ENCODE measurements around the gene ARSA. TPM values are rescaled to one million over a fixed set of nuclear protein-coding genes. Genes with fewer than 3 reads are reported as not detected.

Gene ARSA
- total RNA-seq, 4 donors from 2014 or later: 33.2 to 51.5 (median 48.0) TPM

DNA sequence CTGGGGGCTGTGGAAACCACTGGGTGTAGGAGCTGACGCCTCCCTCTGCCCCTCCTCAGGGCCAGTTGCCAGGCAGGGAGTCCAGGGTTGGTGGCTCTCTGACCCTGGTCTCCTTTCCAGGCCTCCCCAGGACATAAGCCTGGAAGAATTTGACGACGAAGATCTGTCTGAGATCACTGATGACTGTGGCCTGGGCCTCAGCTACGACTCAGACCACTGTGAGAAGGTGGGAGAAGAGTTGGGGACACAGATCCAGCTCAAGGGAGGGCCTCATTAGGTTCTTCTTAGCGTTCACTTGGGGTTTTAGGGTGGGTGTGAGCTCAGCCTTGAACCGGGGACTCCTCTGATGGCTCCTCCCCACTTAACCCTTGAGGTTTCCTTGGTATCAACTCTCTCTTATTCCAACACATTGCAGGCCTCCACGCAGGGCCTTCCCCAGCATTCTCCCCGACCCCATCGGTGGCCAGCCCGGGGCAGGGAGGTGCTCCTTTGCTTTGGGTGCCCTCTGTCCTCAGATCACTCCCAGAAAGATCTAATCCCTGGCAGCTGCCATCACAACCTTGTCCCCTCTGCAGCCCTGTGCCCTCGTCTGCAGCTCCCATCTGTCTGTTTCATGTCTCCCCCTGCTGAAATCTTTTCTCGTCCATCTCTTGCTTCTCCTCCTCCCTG, 26.1 kb downstream of the ARSA start:
- H3K27ac ChIP-seq: no peak overlapping the region
- H3K27me3 ChIP-seq: peaks cover 0 to 67% of the 10 kb centered on the region in 2 donors
- peaks cover 0 to 37% (median 0%) of the 10 kb centered on the region in 3 donors for H3K36me3 ChIP-seq
- DNase-seq (ENCODE audit: low spot score in 2 of 2): no peak
- H3K9me3 ChIP-seq: no peaks in the 10 kb centered on the region
- peaks cover 0 to 23% (median 1%) of the 10 kb centered on the region in 4 donors for H3K4me1 ChIP-seq
- no peak overlapping the region for H3K4me3 ChIP-seq
- TF ChIP-seq, protein P1, sequence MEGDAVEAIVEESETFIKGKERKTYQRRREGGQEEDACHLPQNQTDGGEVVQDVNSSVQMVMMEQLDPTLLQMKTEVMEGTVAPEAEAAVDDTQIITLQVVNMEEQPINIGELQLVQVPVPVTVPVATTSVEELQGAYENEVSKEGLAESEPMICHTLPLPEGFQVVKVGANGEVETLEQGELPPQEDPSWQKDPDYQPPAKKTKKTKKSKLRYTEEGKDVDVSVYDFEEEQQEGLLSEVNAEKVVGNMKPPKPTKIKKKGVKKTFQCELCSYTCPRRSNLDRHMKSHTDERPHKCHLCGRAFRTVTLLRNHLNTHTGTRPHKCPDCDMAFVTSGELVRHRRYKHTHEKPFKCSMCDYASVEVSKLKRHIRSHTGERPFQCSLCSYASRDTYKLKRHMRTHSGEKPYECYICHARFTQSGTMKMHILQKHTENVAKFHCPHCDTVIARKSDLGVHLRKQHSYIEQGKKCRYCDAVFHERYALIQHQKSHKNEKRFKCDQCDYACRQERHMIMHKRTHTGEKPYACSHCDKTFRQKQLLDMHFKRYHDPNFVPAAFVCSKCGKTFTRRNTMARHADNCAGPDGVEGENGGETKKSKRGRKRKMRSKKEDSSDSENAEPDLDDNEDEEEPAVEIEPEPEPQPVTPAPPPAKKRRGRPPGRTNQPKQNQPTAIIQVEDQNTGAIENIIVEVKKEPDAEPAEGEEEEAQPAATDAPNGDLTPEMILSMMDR (IDR thresholded peaks at IDR 0.05): no peak
- no peak for TF ChIP-seq POLR2A (IDR thresholded peaks at IDR 0.05)
- WGBS, 2 donors: 48 to 59% methylated on average over 12 of the region's 12 CpGs

DNA sequence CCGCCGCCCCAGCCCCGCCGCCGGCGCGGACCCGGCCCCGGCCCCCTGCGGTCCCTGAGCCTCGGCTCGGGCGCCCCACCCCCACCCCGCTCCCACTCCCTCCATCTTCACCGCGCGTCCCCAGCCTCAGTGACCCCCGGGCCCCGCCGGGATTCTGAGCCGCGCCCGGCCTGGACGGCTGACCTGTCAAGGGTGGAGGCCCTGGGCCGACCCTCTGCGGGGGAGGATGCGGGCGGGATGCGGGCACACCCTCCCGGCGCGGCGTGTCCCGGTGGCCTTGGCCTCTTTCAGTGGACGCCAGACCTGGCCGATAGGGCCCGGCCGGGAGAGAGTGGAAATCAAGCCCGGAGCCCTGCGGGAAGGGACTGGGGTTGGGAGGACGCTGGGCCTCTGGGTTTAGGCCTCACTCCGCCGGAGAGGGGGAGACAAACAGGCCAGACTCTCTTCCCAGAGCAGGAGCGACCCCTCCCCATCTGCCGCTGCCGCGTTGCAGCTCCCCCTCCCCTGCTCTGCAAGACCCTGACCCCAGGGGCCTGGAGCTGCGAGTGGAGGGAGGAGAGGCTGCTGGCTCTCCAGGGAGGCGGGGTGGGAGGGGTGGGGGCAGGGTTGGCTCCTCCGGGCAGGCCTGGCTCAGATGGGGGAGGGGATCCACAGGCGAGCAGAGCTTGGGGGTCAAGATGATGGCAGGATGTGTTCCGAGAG, 26.8 kb downstream of the ARSA start:
- 7 to 11% methylated on average over 15 to 30 of the region's 52 CpGs for WGBS, 2 donors
- TF ChIP-seq POLR2A (IDR thresholded peaks at IDR 0.05) (no peak), EP300 (IDR thresholded peaks at IDR 0.05) (no peak)
- TF ChIP-seq, protein P1 (IDR thresholded peaks at IDR 0.05): no peak
- H3K9me3 ChIP-seq: no peaks in the 10 kb centered on the region
- H3K4me1 ChIP-seq: peaks cover 0 to 23% (median 1%) of the 10 kb centered on the region in 4 donors
- H3K4me3 ChIP-seq: peak overlapping the region in 2 of 4 donors; percentile 12 to 57
- DNase-seq (ENCODE audit: low spot score in 2 of 2): no peak
- H3K27ac ChIP-seq: no peak overlapping the region
- peaks cover 0 to 64% of the 10 kb centered on the region in 2 donors for H3K27me3 ChIP-seq
- H3K36me3 ChIP-seq: peaks cover 0 to 32% (median 0%) of the 10 kb centered on the region in 3 donors

DNA sequence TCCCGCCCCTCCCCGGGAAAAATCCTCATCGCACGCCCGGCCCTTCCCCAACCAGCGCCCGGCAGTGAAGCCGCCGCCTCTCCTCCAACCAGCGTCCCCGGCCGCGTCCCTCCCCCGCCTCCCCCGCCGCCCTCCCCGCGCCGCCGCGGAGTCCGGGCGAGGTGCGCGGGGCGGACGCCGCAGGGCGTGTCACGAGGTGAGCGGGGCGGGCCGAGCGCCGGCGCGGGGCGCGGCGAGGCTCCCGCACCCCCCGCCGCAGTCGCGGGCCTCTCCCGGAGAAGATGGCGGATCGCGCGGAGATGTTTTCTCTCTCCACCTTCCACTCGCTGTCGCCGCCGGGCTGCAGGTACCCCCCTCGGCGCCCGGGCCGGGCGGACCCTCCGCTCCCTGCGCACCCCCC, 27.4 kb downstream of the ARSA start, which contains the start of gene MAPK8IP2:
MAPK8IP2 (plus strand) TSS at position 256 of the 400 bp plus-strand sequence; CDS start at position 282, 26 bp downstream.
- TF ChIP-seq, protein P1 (IDR thresholded peaks at IDR 0.05): no peak
- TF ChIP-seq POLR2A (IDR thresholded peaks at IDR 0.05): no peak
- TF ChIP-seq EP300 (IDR thresholded peaks at IDR 0.05): no peak
- Histone ChIP-seq H3K9me3 (no peaks in the 10 kb centered on the region), H3K27me3 (peaks cover 0 to 60% of the 10 kb centered on the region in 2 donors), H3K4me3 (peak within 1 kb of the TSS in 3 of 4 donors; percentile 12 to 57 (median 27)), H3K4me1 (peaks cover 0 to 23% (median 1%) of the 10 kb centered on the region in 4 donors), H3K27ac (no peak within 1 kb of the TSS), H3K36me3 (peaks cover 0 to 27% (median 0%) of the 10 kb centered on the region in 3 donors)
- 0 to 1% methylated on average over 17 to 22 of the region's 61 CpGs for WGBS, 2 donors
- DNase-seq (ENCODE audit: low spot score in 2 of 2): no peak

DNA sequence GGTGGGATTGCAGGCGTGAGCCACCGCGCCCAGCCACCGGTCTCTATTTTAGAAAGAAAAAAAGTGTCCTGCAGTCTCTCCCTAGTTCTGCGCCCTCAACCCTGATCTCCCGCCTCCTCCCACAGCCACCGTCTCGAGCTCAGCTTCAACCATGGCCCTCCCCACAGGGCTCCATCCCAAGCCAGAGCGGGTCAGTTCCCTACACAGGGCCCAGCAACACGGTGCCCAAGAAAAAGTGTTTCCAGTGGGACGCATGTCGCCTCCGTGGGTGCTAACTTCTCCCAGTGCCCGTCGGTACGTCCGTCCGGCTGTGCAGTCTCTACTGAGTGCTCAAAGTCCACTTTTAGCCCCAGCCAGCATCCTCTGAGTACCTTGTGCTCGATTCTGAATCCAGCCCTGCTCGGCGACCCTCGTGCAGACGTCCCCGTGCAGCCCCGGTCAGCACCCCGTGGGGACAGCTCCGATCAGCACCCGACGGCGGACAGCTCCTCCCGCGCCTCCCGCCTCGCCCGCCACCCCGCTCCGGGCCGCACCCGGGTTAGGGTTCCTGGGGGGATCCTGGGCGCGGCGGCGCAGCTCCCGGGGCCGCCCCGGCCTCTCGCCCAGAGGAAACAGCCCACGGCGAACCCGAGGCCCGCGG, 28.0 kb downstream of the ARSA start:
- 19 to 20% methylated on average over 37 to 41 of the region's 52 CpGs for WGBS, 2 donors
- no peak for TF ChIP-seq POLR2A (IDR thresholded peaks at IDR 0.05)
- TF ChIP-seq EP300 (IDR thresholded peaks at IDR 0.05): peak in 1 of 2 donors; percentile 11
- H3K4me3 ChIP-seq: peak overlapping the region in 3 of 4 donors; percentile 10 to 57 (median 27)
- peaks cover 0 to 23% (median 1%) of the 10 kb centered on the region in 4 donors for H3K4me1 ChIP-seq
- peaks cover 0 to 54% of the 10 kb centered on the region in 2 donors for H3K27me3 ChIP-seq
- peaks cover 0 to 27% (median 0%) of the 10 kb centered on the region in 3 donors for H3K36me3 ChIP-seq
- no peak overlapping the region for H3K27ac ChIP-seq
- DNase-seq (ENCODE audit: low spot score in 2 of 2): peak in 1 of 2 donors; percentile 33
- H3K9me3 ChIP-seq: no peaks in the 10 kb centered on the region

DNA sequence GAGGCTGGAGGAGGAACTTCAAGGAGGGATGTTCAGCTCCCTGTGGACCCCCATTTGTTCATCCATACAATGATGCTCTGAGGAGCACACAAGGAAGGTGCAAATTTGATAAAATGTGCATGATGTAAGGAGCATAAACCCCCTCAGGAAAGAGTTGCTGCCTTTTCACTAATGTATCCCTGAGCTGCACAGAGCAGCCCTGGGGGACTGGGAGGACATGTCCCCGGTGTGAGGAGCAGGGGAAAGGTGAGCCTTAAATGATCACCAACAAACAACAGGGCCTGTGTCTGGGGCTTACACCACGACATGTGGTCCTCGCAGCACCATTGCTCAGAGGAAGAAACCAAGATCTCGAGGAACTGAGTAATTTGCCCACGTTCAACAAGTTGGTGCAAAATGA, 30.9 kb downstream of the ARSA start:
- H3K27me3 ChIP-seq: peaks cover 0 to 28% of the 10 kb centered on the region in 2 donors
- H3K36me3 ChIP-seq: peaks cover 0 to 17% (median 0%) of the 10 kb centered on the region in 3 donors
- no peak for DNase-seq (ENCODE audit: low spot score in 2 of 2)
- WGBS, 2 donors: 78 to 87% methylated on average over 5 of the region's 5 CpGs
- H3K9me3 ChIP-seq: no peaks in the 10 kb centered on the region
- no peak overlapping the region for H3K27ac ChIP-seq
- TF ChIP-seq EP300 (IDR thresholded peaks at IDR 0.05) (no peak), POLR2A (IDR thresholded peaks at IDR 0.05) (no peak)
- TF ChIP-seq, protein P1 (IDR thresholded peaks at IDR 0.05): no peak
- peaks cover 0 to 22% (median 1%) of the 10 kb centered on the region in 4 donors for H3K4me1 ChIP-seq
- no peak overlapping the region for H3K4me3 ChIP-seq
